Loucy (cell line): ENCODE data around the gene BLVRA.
"Not testable (repeated sequence)": the region's sequence is repeated elsewhere in the genome, so short reads cannot be mapped to it uniquely, and the experiment has no call there.

Experiments used
- EZH2phosphoT487 ChIP-seq: fragments of 200-600 bp; IDR thresholded peaks from 2 replicates; pipeline ENCODE4 v1.6.1; 2018; ENCODE audit warnings: antibody characterized with exemption, mild to moderate bottlenecking, moderate library complexity, borderline replicate concordance
- TF ChIP-seq, protein P1 (sequence below): fragments of 200-600 bp; sonication (generic); conservative IDR thresholded peaks from 2 replicates; pipeline ENCODE4 v1.5.1; 2014; ENCODE audit warnings: mild to moderate bottlenecking, antibody characterized with exemption, low read length

DNA sequence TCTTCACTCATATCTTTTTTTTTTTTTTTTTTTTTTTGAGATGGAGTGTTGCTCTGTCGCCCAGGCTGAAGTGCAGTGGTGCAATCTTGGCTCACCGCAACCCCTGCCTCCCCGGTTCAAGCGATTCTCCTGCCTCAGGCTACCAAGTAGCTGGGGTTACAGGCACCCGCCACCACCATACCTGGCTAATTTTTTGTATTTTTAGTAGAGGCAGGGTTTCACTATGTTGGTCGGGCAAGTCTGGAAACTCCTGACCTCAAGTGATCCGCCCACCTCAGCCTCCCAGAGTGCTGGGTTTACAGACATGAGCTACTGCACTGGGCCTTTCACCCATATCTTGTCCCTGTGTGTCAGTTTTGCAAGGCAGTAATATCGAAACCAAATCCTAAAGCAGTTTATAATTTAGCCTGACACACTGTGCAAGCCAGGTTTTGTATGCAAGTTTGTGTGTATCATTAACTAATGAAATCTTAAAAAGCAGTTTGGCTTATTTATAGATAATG lies 26.2 kb downstream of the BLVRA start:
- TF ChIP-seq, protein P1, sequence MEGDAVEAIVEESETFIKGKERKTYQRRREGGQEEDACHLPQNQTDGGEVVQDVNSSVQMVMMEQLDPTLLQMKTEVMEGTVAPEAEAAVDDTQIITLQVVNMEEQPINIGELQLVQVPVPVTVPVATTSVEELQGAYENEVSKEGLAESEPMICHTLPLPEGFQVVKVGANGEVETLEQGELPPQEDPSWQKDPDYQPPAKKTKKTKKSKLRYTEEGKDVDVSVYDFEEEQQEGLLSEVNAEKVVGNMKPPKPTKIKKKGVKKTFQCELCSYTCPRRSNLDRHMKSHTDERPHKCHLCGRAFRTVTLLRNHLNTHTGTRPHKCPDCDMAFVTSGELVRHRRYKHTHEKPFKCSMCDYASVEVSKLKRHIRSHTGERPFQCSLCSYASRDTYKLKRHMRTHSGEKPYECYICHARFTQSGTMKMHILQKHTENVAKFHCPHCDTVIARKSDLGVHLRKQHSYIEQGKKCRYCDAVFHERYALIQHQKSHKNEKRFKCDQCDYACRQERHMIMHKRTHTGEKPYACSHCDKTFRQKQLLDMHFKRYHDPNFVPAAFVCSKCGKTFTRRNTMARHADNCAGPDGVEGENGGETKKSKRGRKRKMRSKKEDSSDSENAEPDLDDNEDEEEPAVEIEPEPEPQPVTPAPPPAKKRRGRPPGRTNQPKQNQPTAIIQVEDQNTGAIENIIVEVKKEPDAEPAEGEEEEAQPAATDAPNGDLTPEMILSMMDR: not testable (repeated sequence)
- TF ChIP-seq EZH2phosphoT487: not testable (repeated sequence)
